GM19351 (cell line): Measurements from ENCODE around the gene FAM20A.

Experiments
- ATAC-seq: cut with Tn5 transposase; IDR thresholded peaks from one replicate; pipeline ENCODE4 v1.9.1; 2021; ENCODE audit warnings: mild to moderate bottlenecking, moderate library complexity; ENCODE audit not compliant: unreplicated experiment

Gene FAM20A

GRCh38 chr17:68611353-68612208, 10.4 kb upstream of the FAM20A start:
- no peak for ATAC-seq

- no peak for ATAC-seq
These were observed 9.4 kb upstream of the FAM20A start for GRCh38 chr17:68610554-68610953.

- ATAC-seq, result no peak
These were observed 7.5 kb upstream of the FAM20A start for GRCh38 chr17:68608515-68609130.

- no peak for ATAC-seq
These were observed 5.5 kb upstream of the FAM20A start for GRCh38 chr17:68606451-68607307.

- ATAC-seq, result no peak
These were observed 4.7 kb upstream of the FAM20A start for GRCh38 chr17:68605914-68606313.

- ATAC-seq, result no peak
These were observed 2.5 kb upstream of the FAM20A start for GRCh38 chr17:68603656-68604055.

GRCh38 chr17:68603027-68603426, 1.9 kb upstream of the FAM20A start:
- ATAC-seq, result no peak

- no peak for ATAC-seq
These were observed 1.1 kb upstream of the FAM20A start for GRCh38 chr17:68602289-68602688.

- no peak for ATAC-seq
These were observed 560 bp upstream of the FAM20A start for GRCh38 chr17:68601565-68602288.

GRCh38 chr17:68600067-68600930, 868 bp downstream of the FAM20A start:
- ATAC-seq, result no peak

- no peak for ATAC-seq
These were observed 1.6 kb downstream of the FAM20A start for GRCh38 chr17:68599552-68600066.

- no peak for ATAC-seq
These were observed 2.1 kb downstream of the FAM20A start for GRCh38 chr17:68599091-68599490.

- no peak for ATAC-seq
These were observed 2.6 kb downstream of the FAM20A start for GRCh38 chr17:68598545-68598961.

GRCh38 chr17:68598074-68598473, 3.1 kb downstream of the FAM20A start:
- no peak for ATAC-seq

- no peak for ATAC-seq
These were observed 4.7 kb downstream of the FAM20A start for GRCh38 chr17:68596411-68596945.

GRCh38 chr17:68595986-68596385, 5.2 kb downstream of the FAM20A start:
- no peak for ATAC-seq

GRCh38 chr17:68595496-68595895, 5.7 kb downstream of the FAM20A start:
- no peak for ATAC-seq

GRCh38 chr17:68594552-68594951, 6.6 kb downstream of the FAM20A start:
- no peak for ATAC-seq
